HepG2 (cell line): Measurements from ENCODE around the gene LRRC8E. TPM values are rescaled to one million over a fixed set of nuclear protein-coding genes. Genes with fewer than 3 reads are reported as not detected.

Source experiments
- BATF2 ChIP-seq: sonication (generic); formaldehyde crosslinking; IDR thresholded peaks from 2 replicates; pipeline ENCODE4 v1.8.0; 2022; ENCODE audit warnings: mild to moderate bottlenecking, missing genetic modification reagents, moderate library complexity
- BCL3 ChIP-seq: sonication (generic); formaldehyde crosslinking; IDR thresholded peaks from 2 replicates; pipeline ENCODE4 v1.5.1; 2020; ENCODE audit warnings: mild to moderate bottlenecking, missing genetic modification reagents, moderate library complexity
- CCAR2 ChIP-seq: fragments of 200-400 bp; formaldehyde crosslinking; optimal IDR thresholded peaks from 2 replicates; pipeline ENCODE3; 2018; ENCODE audit warnings: low read depth, mild to moderate bottlenecking, low read length, moderate library complexity
- EED ChIP-seq: sonication (generic); formaldehyde crosslinking; IDR thresholded peaks from 2 replicates; pipeline ENCODE4 v1.5.0; 2020; ENCODE audit warnings: mild to moderate bottlenecking, missing genetic modification reagents
- HNRNPUL1 ChIP-seq: fragments of 200-400 bp; formaldehyde crosslinking; IDR thresholded peaks from 2 replicates; pipeline ENCODE4 v1.6.1; 2017; ENCODE audit warnings: low read depth, mild to moderate bottlenecking, low read length, moderate library complexity
- ISL2 ChIP-seq: sonication (generic); formaldehyde crosslinking; IDR thresholded peaks from 2 replicates; pipeline ENCODE4 v1.5.0; 2020; ENCODE audit warnings: missing genetic modification reagents
- KMT2B ChIP-seq: IDR thresholded peaks from 2 replicates; pipeline ENCODE4 v1.6.1; 2016; ENCODE audit warnings: missing genetic modification reagents, missing compliant biosample characterization
- MLLT10 ChIP-seq: sonication (generic); formaldehyde crosslinking; IDR thresholded peaks from 2 replicates; pipeline ENCODE4 v1.4.0; 2020; ENCODE audit warnings: missing genetic modification reagents
- MYPOP ChIP-seq: sonication (generic); formaldehyde crosslinking; IDR thresholded peaks from 2 replicates; pipeline ENCODE4 v1.8.1; 2023; ENCODE audit warnings: mild to moderate bottlenecking, moderate library complexity, missing genetic modification reagents
- NFE2 ChIP-seq: sonication (generic); formaldehyde crosslinking; IDR thresholded peaks from 2 replicates; pipeline ENCODE4 v1.4.0; 2020; ENCODE audit warnings: missing genetic modification reagents
- NFE2L2 ChIP-seq: fragments of 150-350 bp; IDR thresholded peaks from 2 replicates; pipeline ENCODE4 v1.6.1; 2014; ENCODE audit warnings: low read length
- NPAS2 ChIP-seq: sonication (generic); formaldehyde crosslinking; IDR thresholded peaks from 2 replicates; pipeline ENCODE4 v1.8.0; 2022; ENCODE audit warnings: mild to moderate bottlenecking, missing genetic modification reagents, borderline replicate concordance
- PHF20 ChIP-seq: sonication (generic); formaldehyde crosslinking; IDR thresholded peaks from 2 replicates; pipeline ENCODE4 v1.5.0; 2020; ENCODE audit warnings: mild to moderate bottlenecking, missing genetic modification reagents
- TFDP2 ChIP-seq: sonication (generic); formaldehyde crosslinking; IDR thresholded peaks from 2 replicates; pipeline ENCODE4 v1.4.0; 2020; ENCODE audit warnings: missing genetic modification reagents
- WIZ ChIP-seq: sonication (generic); formaldehyde crosslinking; IDR thresholded peaks from 2 replicates; pipeline ENCODE4 v1.5.1; 2020; ENCODE audit warnings: mild to moderate bottlenecking, missing genetic modification reagents
- ZNF235 ChIP-seq: sonication (generic); formaldehyde crosslinking; IDR thresholded peaks from 2 replicates; pipeline ENCODE4 v1.8.1; 2023; ENCODE audit warnings: mild to moderate bottlenecking, missing genetic modification reagents, borderline replicate concordance
- ZNF275 ChIP-seq: sonication (generic); formaldehyde crosslinking; IDR thresholded peaks from 2 replicates; pipeline ENCODE4 v1.8.0; 2022; ENCODE audit warnings: missing genetic modification reagents, mild to moderate bottlenecking, inconsistent platforms, borderline replicate concordance
- ZNF460 ChIP-seq: sonication (generic); formaldehyde crosslinking; IDR thresholded peaks from 2 replicates; pipeline ENCODE4 v1.5.1; 2020; ENCODE audit warnings: missing genetic modification reagents, mild to moderate bottlenecking, borderline replicate concordance
- ZNF501 ChIP-seq: sonication (generic); formaldehyde crosslinking; IDR thresholded peaks from 2 replicates; pipeline ENCODE4 v1.5.1; 2020; ENCODE audit warnings: mild to moderate bottlenecking, moderate library complexity, missing genetic modification reagents
- ZNF512 ChIP-seq: sonication (generic); formaldehyde crosslinking; IDR thresholded peaks from 2 replicates; pipeline ENCODE4 v1.4.0; 2020; ENCODE audit warnings: mild to moderate bottlenecking, missing genetic modification reagents
- ZNF569 ChIP-seq: sonication (generic); formaldehyde crosslinking; IDR thresholded peaks from 2 replicates; pipeline ENCODE4 v1.5.0; 2020; ENCODE audit warnings: mild to moderate bottlenecking, missing genetic modification reagents, moderate library complexity, borderline replicate concordance
- ZSCAN22 ChIP-seq: sonication (generic); formaldehyde crosslinking; IDR thresholded peaks from 2 replicates; pipeline ENCODE4 v1.4.0; 2020; ENCODE audit warnings: mild to moderate bottlenecking, missing genetic modification reagents
- ZSCAN25 ChIP-seq: sonication (generic); formaldehyde crosslinking; IDR thresholded peaks from 2 replicates; pipeline ENCODE4 v1.8.0; 2022; ENCODE audit warnings: mild to moderate bottlenecking, missing genetic modification reagents
- polyA plus RNA-seq, 8 experiments: library from polyadenylated mRNA; depleted of rRNA in 3 of 8; stranded (reverse) in 7 of 8; unstranded in 1 of 8; fragments of >200 nt; fragmentation: Illumina TruSeq in 4 of 8; extraction: Trizol in 4 of 8; gene quantifications; 2 replicates each; pipeline versions ENCODE4 v1.2.1 to v1.2.3, GENCODE V29; 2011 to 2016; ENCODE audit warnings: low read depth in 4 of 8, missing spikeins in 1 of 8, mixed read lengths in 1 of 8; ENCODE audit not compliant: insufficient read depth in 1 of 8
- total RNA-seq, 5 experiments: library from RNA; depleted of rRNA; stranded (reverse); fragments of >200 nt; fragmentation: Illumina TruSeq; extraction: Trizol; gene quantifications; 2 replicates each; pipeline ENCODE4 v1.2.3, GENCODE V29; 2016; ENCODE audit warnings: low read depth in 1 of 5

Gene LRRC8E
- total and polyA plus RNA-seq, 2 of the 13 experiments (the other 11 are each of a cell fraction or from before 2014, with no cell fraction given) = 8.0 to 10.3 TPM

- TF ChIP-seq ZNF275 (CRISPR knock-in tag) (peak; percentile 74; the same call in 1 of the 2 replicates), HNRNPUL1 (no peak), ISL2 (CRISPR knock-in tag) (0 out of 2 replicates have a peak, but pooled peaks have one; percentile 45), ZSCAN22 (CRISPR knock-in tag) (no peak), ZNF501 (CRISPR knock-in tag) (peak; percentile 97), ZNF569 (CRISPR knock-in tag) (no peak), CCAR2 (no peak), BCL3 (CRISPR knock-in tag) (peak; percentile 91), EED (CRISPR knock-in tag) (no peak; the same call in 1 of the 2 replicates), NFE2 (no peak), ZSCAN25 (peak; percentile 68; the same call in 1 of the 2 replicates), WIZ (CRISPR knock-in tag) (peak; percentile 95), ZNF512 (CRISPR knock-in tag) (no peak), PHF20 (CRISPR knock-in tag) (no peak), MLLT10 (no peak), ZNF460 (CRISPR knock-in tag) (no peak), KMT2B (CRISPR knock-in tag) (peak; percentile 72), MYPOP (CRISPR knock-in tag) (peak; percentile 81; the same call in 1 of the 2 replicates), BATF2 (CRISPR knock-in tag) (no peak), NFE2L2 (no peak), TFDP2 (CRISPR knock-in tag) (peak; percentile 93), NPAS2 (no peak), ZNF235 (CRISPR knock-in tag) (no peak; the same call in 1 of the 2 replicates)
These were observed 15.1 kb downstream of the LRRC8E start, which contains the start of gene MAP2K7 (continued) for GRCh38 chr19:7903244-7904073.
